ENCODE data around the gene AOPEP.

- TF ChIP-seq CTCF (IDR thresholded peaks at IDR 0.05 in 4 of 5, conservative IDR thresholded peaks at IDR 0.05 in 1 of 5) (no peak), POLR2A (IDR thresholded peaks at IDR 0.05) (no peak)
Observed at GRCh38 chr9:94690344-94690743, 36.2 kb upstream of the AOPEP start.
